Measurements from ENCODE around the gene PADI1. TPM values are rescaled to one million over a fixed set of nuclear protein-coding genes. Genes with fewer than 3 reads are reported as not detected.

The PADI1 gene
- total and polyA plus RNA-seq, 2 experiments from 2014 or later, result not detected

- H3K9me2 ChIP-seq (replicated peaks; ENCODE audit: insufficient read depth), result no peaks in the 10 kb centered on the region
- H3K36me3 ChIP-seq (replicated peaks; ENCODE audit: insufficient read depth, low read depth), result no peaks in the 10 kb centered on the region
- no peak for DNase-seq (ENCODE audit: low spot score)
- no peak overlapping the region for H2AFZ ChIP-seq
- no peaks in the 10 kb centered on the region for H3K4me1 ChIP-seq (ENCODE audit: insufficient read depth)
- H3K79me2 ChIP-seq, result no peaks in the 10 kb centered on the region
- no peaks in the 10 kb centered on the region for H3K9me3 ChIP-seq (ENCODE audit: low read depth)
- no peaks in the 10 kb centered on the region for H3K27me3 ChIP-seq
- TF ChIP-seq, protein P1, sequence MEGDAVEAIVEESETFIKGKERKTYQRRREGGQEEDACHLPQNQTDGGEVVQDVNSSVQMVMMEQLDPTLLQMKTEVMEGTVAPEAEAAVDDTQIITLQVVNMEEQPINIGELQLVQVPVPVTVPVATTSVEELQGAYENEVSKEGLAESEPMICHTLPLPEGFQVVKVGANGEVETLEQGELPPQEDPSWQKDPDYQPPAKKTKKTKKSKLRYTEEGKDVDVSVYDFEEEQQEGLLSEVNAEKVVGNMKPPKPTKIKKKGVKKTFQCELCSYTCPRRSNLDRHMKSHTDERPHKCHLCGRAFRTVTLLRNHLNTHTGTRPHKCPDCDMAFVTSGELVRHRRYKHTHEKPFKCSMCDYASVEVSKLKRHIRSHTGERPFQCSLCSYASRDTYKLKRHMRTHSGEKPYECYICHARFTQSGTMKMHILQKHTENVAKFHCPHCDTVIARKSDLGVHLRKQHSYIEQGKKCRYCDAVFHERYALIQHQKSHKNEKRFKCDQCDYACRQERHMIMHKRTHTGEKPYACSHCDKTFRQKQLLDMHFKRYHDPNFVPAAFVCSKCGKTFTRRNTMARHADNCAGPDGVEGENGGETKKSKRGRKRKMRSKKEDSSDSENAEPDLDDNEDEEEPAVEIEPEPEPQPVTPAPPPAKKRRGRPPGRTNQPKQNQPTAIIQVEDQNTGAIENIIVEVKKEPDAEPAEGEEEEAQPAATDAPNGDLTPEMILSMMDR (IDR thresholded peaks at IDR 0.05; ENCODE audit: poor library complexity), result no peak
- TF ChIP-seq EZH2phosphoT487 (IDR thresholded peaks at IDR 0.05; ENCODE audit: low read depth, severe bottlenecking, unreplicated experiment) (no peak), EZH2 (IDR thresholded peaks at IDR 0.05; ENCODE audit: borderline replicate concordance) (no peak)
- no peak overlapping the region for H3K27ac ChIP-seq
- no peak overlapping the region for H3K4me3 ChIP-seq
- H4K20me1 ChIP-seq (ENCODE audit: insufficient read depth, poor library complexity, severe bottlenecking), result no peaks in the 10 kb centered on the region
- no peak overlapping the region for H3K4me2 ChIP-seq
Measured at GRCh38 chr1:17170571-17170970, 34.4 kb upstream of the PADI1 start.

DNA sequence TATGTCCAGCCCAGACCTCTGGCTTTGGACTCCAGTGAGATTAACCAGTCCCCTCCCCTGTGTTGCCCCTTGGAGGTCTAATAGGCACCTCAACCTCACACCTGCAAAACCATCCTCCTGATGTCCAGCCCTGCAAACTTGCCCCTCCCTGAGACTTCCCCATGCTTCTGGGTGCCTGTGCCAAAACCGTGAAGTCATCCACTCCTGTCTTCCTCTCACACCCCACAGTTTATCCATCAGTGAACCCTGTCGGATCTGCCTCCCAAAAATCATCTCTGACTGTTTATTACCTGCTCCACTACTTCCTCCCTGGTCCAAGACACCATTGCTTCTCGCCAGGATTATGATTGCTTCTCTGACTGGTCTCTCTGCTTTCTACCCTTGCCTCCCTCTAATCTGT is 31.7 kb upstream of the PADI1 start:
- Histone ChIP-seq H3K79me2 (no peaks in the 10 kb centered on the region), H3K36me3 (replicated peaks; ENCODE audit: insufficient read depth, low read depth) (no peaks in the 10 kb centered on the region), H3K4me2 (no peak overlapping the region), H3K4me3 (no peak overlapping the region), H3K27ac (no peak overlapping the region), H3K27me3 (no peaks in the 10 kb centered on the region), H4K20me1 (ENCODE audit: insufficient read depth, poor library complexity, severe bottlenecking) (no peaks in the 10 kb centered on the region), H2AFZ (no peak overlapping the region), H3K4me1 (ENCODE audit: insufficient read depth) (no peaks in the 10 kb centered on the region), H3K9me2 (replicated peaks; ENCODE audit: insufficient read depth) (no peaks in the 10 kb centered on the region), H3K9me3 (ENCODE audit: low read depth) (no peaks in the 10 kb centered on the region)
- no peak for DNase-seq (ENCODE audit: low spot score)
- TF ChIP-seq EZH2 (IDR thresholded peaks at IDR 0.05; ENCODE audit: borderline replicate concordance) (no peak), EZH2phosphoT487 (IDR thresholded peaks at IDR 0.05; ENCODE audit: low read depth, severe bottlenecking, unreplicated experiment) (no peak)
- TF ChIP-seq, protein P1 (IDR thresholded peaks at IDR 0.05; ENCODE audit: poor library complexity), result no peak
- 85% methylated on average over 3 of the region's 3 CpGs for WGBS (ENCODE audit: low lambda C conversion rate, missing lambda C conversion rate)

GRCh38 chr1:17176306-17177061 is 28.4 kb upstream of the PADI1 start:
- Histone ChIP-seq H3K79me2 (no peaks in the 10 kb centered on the region), H3K9me2 (replicated peaks; ENCODE audit: insufficient read depth) (no peaks in the 10 kb centered on the region), H3K4me3 (no peak overlapping the region), H2AFZ (no peak overlapping the region), H4K20me1 (ENCODE audit: insufficient read depth, poor library complexity, severe bottlenecking) (no peaks in the 10 kb centered on the region), H3K27me3 (no peaks in the 10 kb centered on the region), H3K4me2 (no peak overlapping the region), H3K36me3 (replicated peaks; ENCODE audit: insufficient read depth, low read depth) (no peaks in the 10 kb centered on the region), H3K9me3 (ENCODE audit: low read depth) (no peaks in the 10 kb centered on the region), H3K27ac (no peak overlapping the region), H3K4me1 (ENCODE audit: insufficient read depth) (no peaks in the 10 kb centered on the region)
- TF ChIP-seq EZH2phosphoT487 (IDR thresholded peaks at IDR 0.05; ENCODE audit: low read depth, severe bottlenecking, unreplicated experiment), result no peak
- TF ChIP-seq, protein P1 (IDR thresholded peaks at IDR 0.05; ENCODE audit: poor library complexity), result no peak
- TF ChIP-seq EZH2 (IDR thresholded peaks at IDR 0.05; ENCODE audit: borderline replicate concordance), result no peak
- DNase-seq (ENCODE audit: low spot score), result peak; percentile 37
- WGBS (ENCODE audit: low lambda C conversion rate, missing lambda C conversion rate), result 86% methylated on average over 6 of the region's 6 CpGs
